HFF-Myc (cell line): ENCODE measurements around the gene CD48.

Source experiments
- DNase-seq: peaks from one replicate; pipeline ENCODE4 v3.0.0-alpha.2; 2011; ENCODE audit warnings: low read depth; ENCODE audit errors: extremely low read depth
- H3K4me3 ChIP-seq: replicated peaks from 2 replicates; pipeline ENCODE4 v1.5.1; 2011; ENCODE audit warnings: low read depth, mild to moderate bottlenecking, control low read depth, low read length
- CTCF ChIP-seq: IDR thresholded peaks from 2 replicates; pipeline ENCODE4 v1.5.1; 2012; ENCODE audit warnings: mild to moderate bottlenecking, low read depth, low read length, control low read depth; ENCODE audit errors: missing control alignments

Gene CD48

GRCh38 chr1:160639652-160640051, 72.0 kb downstream of the CD48 start:
- TF ChIP-seq CTCF = no peak
- H3K4me3 ChIP-seq = no peak overlapping the region
- DNase-seq = no peak

- no peak for DNase-seq
- no peak for TF ChIP-seq CTCF
- H3K4me3 ChIP-seq = no peak overlapping the region
Measured at GRCh38 chr1:160638926-160639325, 72.7 kb downstream of the CD48 start.

DNA sequence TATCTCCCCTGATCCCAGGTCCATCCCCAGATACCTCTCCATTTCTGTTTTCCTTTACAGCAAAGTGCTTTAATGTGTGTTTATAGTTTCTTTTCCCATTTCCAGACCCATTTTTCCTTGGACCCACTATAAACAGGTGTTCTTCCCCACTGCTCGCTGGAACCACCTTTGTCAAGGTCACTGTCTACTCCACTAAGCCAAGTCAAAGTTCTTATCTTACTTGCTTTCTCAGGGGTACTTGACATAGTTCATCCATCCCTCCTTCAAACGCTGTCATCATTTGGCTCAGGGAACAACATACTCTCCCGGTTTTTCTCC, 73.1 kb downstream of the CD48 start:
- no peak for DNase-seq
- H3K4me3 ChIP-seq = no peak overlapping the region
- no peak for TF ChIP-seq CTCF

DNA sequence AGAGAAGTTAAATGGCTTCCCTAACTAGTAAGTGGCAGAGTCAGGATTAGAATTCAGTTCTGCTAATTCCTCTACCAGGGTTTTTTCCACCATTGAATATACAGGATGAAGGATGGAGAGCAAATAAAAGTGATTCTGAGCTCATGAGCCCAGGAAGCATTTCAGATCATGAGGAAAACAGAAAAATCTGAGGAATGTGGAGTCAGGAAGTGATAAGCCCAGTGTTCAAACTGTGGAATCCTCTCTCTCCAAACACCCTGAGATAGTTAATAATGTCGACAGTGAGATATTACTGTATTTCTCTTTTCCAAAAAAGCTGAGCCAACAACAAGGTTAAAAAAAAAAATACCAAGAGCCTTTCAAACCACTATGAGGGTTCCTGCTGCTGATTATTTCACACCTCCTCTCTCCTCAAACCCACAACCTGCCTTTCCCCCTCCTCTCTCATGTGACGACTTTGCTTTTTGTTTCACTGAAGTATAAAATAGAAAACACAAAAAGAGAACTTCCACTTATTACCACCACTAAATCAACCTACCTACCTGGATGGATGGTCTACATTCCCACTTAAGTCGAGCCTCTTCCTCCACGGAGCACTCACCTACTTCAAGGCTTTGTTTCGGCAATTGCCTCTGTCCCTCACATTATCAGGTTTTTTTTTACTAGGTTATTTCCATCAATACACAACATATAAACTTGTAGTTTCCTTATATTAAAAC, 73.6 kb downstream of the CD48 start:
- TF ChIP-seq CTCF = no peak
- no peak for DNase-seq
- H3K4me3 ChIP-seq = no peak overlapping the region

DNA sequence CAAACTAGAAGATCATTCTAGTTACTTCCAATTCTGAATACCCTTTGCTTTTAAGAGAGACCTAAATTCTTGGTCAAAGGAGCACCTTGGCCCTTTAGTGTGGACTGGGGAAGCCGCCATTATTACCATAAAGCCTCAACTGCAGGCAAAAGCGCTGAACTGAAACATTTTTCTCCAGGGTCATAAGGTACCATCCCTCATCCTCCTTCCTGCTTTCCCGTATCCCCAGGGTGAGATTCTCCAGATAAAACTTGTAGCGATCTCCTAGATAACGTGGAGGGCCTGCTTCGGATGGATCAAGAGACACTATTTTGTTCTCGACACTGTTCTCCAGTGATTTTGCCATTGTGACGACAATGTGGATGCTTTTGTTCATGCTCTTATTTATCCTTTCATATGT, 74.6 kb downstream of the CD48 start:
- no peak overlapping the region for H3K4me3 ChIP-seq
- no peak for DNase-seq
- no peak for TF ChIP-seq CTCF

DNA sequence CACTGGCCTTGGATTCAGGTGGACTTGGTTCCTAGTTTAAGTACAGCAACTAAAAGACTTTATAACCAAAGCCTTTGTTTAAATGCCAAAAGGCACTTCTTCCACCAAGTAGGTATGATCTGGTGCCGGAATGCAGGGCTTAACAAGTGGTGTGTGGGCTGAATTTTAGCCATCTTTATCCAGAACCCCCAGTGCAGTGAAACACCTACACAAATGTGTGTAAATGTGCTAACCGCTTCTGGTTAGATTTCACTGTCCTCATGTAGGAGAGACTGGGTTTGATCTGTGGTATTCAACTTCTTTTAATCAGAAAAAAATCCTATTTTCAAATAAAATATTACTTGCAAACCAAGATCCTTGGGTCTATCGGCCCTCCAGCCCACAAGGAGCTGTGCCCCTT, 75.1 kb downstream of the CD48 start:
- no peak overlapping the region for H3K4me3 ChIP-seq
- no peak for TF ChIP-seq CTCF
- DNase-seq = no peak

GRCh38 chr1:160636076-160636475, 75.5 kb downstream of the CD48 start:
- DNase-seq = no peak
- H3K4me3 ChIP-seq = no peak overlapping the region
- no peak for TF ChIP-seq CTCF
